Suppressor macrophage treated with lipopolysaccharide for 4 hours (primary cell): ENCODE measurements around the gene HEPACAM.

Source experiments
- DNase-seq: peaks from one replicate; pipeline ENCODE4 v3.0.0-alpha.2; 2020

The HEPACAM gene

DNA sequence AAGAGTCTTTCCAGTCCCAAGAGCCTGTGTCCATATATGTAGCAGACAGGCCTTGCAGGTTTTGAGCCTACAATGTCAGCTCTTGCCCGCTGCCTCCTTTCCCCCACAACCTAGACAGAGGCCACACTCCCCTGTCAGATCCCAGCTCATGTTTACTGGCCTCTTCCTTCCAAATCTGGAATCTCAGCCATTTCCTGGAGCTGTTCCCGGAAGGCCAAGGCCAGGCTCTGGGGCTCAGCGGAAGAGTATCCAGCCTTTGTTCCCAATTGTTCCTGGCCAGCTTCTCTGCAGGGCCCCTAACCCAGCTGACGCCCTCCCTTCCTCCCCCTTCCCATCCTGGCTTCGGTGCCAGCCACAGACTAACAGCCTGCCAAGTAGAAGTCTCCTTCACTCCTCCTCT, 37.1 kb downstream of the HEPACAM start:
- no peak for DNase-seq

DNA sequence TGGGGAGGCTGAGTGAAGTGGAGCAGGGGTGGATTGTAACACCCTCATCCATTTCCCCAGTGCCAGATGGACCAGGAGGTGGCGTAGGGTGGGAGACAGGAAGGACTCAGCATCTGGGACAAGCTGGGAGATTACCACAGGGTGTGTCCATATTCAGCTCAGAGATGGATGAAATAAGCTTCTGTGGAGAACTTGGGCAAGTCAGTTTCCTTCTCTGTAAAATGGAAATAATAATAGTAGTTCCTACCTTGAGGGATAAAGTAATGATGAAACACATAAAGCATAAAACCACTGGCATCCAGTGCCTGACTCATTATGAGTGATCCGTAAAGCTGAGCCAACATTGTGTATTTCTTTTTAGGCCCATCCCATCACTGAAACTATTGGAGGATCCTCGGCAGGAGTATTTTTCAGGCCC, 37.6 kb downstream of the HEPACAM start:
- DNase-seq, result peak; percentile 39

DNA sequence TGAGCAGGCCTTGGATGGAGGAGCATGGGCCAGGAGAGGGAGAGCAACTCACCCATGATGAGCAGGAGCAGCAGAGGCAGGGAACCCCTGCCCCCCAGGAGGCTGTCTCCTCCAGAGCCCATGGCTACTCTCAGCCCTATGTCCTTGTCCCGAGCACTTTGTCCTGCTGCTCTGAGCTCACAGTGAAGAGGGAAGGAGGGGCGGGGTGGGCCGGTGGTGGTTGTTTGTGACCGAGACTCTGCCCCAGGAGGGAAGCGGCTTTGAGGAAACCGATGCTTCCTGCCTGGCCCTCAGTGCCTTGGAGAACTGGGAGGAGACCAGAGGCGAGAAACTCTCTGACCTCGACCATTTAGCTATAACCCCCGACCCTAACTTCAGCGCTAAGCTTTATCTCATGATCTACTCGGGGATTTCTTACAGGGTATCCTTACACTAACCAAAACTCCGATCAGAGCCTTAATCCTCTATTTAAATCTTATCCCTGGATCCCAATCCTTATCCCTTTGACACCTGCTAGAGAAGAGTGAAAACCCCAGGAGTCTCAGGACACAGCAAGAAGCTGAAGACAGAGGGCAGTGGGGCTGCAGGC, 38.1 kb downstream of the HEPACAM start, which contains the start of gene ROBO4:
TSS of gene ROBO4 (minus strand) at position 192 of the 589 bp plus-strand sequence. CDS start at position 122, 70 bp downstream.
- no peak for DNase-seq

DNA sequence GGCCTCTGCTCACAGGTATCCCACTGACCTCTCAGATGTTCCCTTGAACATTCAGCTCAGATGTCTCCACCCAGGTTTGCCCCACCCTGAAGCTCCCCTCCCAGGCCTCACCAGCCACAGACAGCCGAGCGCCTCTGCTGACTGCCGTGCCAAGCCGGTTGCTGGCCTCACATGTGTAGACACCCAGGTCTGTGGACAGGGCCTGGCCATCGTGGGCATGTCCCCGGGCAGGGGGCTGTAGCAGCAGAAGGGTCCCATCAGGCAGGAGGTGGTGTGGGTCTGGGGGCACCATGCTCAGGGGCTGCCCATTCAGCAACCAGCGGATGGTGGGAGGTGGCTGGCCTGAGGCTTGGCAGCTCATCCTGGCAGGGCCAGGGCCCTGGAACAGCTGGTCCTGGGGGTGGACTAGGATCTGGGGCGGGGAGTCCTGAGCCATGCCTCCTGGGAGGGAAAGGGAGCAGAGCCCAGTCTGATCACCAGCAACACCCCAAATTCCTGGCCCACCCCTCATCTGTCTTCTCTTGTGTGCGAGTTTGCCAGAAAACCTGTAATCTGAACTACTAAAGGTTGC, 38.9 kb downstream of the HEPACAM start:
- DNase-seq, result no peak

DNA sequence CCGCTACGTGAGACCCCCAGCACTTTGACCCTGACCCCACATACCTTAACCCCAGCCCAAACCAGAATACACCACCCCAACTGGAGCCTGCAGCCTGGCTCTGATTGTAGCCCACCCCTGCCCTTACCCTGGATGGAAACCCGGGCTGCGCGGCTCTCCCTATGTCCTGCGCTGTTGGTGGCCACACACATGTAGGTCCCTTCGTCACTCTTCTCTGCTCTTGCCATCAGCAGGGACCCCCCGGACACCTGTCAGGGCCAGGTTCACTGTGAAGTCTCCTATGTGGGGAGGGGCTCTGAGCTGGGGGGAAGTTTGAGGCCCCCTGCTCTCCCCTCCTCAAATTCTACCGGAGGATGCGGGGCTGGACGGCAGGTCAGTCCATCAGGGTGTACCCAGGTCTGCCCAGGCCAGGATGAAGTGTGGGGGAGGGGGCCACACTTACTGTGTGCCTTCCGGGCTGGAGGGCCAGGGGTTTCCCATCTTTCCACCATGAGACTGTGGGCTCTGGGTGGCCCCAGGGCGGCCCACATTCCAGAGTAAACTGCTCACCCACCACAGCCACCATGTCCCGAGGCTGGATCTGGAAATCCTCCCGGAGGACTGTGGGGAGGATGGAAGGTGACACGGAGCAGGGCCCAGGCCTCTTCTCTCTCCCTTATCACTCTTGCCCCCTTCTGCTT, 39.6 kb downstream of the HEPACAM start:
- no peak for DNase-seq

GRCh38 chr11:124895471-124895971, 40.3 kb downstream of the HEPACAM start:
- DNase-seq, result no peak

- DNase-seq, result no peak
These were observed 41.0 kb downstream of the HEPACAM start for GRCh38 chr11:124894606-124895430.

DNA sequence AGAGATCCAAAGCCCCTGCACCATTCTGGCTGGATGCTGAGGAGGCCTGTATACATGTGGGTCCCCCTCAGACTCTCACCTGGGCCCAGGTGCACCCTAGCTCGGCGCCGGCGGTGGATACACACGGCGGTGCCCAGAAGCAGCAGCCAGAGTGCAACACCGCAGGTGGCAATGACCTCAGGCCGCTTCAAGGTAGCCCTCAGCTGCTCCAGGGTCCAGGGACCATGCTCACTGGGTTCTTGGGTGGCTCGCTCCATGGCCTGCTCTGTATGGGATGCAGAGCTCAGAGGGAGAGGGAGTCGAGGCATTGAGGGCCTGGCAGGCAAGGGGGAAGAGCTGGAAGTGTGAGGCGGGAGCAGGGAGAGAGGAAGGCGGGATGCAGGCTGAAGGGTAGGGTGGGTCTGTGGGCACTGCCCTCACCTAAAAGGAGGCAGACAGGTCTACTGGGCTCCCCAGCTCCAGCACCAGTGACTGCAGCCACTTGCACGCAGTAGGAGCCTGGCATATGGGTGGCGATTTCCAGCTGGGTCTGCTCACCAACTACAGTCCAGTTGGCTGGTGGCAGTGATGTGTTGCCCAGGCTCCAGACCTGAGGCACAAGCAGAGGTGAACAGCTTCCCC, 42.0 kb downstream of the HEPACAM start:
- DNase-seq, result no peak

GRCh38 chr11:124892750-124893454, 42.9 kb downstream of the HEPACAM start:
- peak; percentile 45 for DNase-seq

- DNase-seq, result no peak
These were observed 43.7 kb downstream of the HEPACAM start for GRCh38 chr11:124892146-124892545.

DNA sequence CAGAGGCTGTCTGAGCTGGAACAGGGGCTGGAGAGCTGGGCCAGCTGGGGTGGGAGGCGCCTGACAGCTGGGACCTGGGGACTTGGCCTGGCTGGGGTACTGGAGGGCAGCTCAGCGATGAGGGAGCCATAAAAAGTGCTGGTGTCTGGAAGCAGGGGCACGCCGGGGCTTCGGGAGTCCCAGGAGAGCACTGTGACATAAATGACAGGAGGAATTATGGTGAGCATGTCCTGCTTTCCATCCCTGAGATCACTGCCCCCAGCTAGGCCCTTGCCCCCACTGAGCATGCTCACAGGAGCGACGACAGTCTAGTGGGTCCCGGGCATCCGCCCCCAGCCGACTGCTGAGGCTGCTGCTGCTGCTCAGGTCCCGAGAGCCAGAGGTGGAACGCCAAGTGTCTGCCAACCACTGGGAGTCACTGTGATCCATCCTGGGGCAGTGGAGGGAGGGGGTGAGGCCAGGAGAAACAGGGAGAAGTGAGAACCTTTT, 44.4 kb downstream of the HEPACAM start:
- no peak for DNase-seq

GRCh38 chr11:124890683-124891372, 45.0 kb downstream of the HEPACAM start:
- no peak for DNase-seq

GRCh38 chr11:124890151-124890550, 45.7 kb downstream of the HEPACAM start:
- DNase-seq, result no peak

DNA sequence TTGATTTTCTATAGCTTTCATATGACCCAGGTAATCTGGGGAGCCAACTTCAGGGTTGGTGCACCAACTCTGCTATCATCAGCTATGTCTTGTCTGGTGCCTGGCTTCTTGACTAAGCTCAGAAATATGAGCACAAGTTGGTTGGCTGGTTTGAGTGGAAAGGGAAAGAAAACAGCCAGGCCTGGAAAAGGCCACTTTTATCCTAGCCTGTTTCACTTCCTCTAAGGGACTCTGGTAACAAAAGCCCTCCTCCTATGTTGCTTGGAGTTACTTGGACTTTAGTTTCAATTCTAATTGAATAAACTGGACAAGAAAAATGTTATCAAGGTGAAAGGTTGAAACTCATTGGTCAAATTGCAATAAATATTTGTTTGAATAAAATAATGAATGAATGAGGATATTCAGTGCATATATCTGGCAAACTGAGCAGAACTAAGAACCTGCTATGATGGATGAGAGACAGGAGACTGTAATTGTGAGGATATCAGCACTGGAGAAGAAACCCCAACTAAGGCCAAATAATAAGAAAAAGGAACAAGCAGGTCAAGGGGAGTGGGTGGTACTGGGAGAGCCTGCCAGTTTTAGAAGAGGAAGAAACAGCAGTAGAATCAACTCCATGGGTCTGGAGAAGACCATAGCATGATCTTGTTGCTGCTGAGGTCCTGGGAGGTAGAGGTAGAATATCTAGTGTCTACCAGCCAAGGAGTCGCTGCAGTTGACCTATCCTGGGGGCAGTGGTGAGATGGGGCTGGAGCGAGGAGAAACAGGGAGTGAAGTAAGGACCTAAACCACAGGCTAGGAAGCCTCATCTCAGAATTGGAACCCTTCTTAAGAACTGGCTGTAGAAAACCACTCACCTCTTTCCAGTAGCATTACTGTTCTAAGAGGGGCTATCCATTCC, 46.4 kb downstream of the HEPACAM start:
- DNase-seq, result peak; percentile 79

DNA sequence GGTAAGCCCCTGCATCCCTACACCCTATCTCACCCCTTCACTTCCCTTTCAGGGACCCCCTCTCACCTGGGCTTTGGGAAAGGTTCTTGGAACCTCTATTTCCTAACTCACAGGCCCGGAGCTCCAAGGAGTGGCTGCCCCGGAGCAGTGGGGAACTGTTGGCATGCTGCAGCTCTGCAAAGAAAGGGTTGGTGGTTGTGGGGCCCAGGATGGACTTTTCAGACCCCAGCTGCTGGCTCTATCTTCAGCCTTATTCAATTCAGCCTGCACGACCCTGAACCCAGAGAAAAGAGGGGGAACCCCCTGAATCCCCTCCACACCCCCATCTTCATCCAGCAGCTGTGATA, 48.2 kb downstream of the HEPACAM start:
- no peak for DNase-seq

- DNase-seq, result no peak
These were observed 48.7 kb downstream of the HEPACAM start for GRCh38 chr11:124886978-124887666.

GRCh38 chr11:124886476-124886875, 49.4 kb downstream of the HEPACAM start:
- DNase-seq, result no peak

GRCh38 chr11:124884869-124885479, 50.9 kb downstream of the HEPACAM start:
- no peak for DNase-seq

GRCh38 chr11:124884340-124884739, 51.5 kb downstream of the HEPACAM start:
- DNase-seq, result no peak
